Activated CD4-positive, alpha-beta memory T cell treated with anti-CD3 and anti-CD28 coated beads, Interleukin-2, amount 10 ng/mL, durations not matched to agents 7 days and 5 days (primary cell): Measurements from ENCODE around the gene RNF214. TPM values are rescaled to one million over a fixed set of nuclear protein-coding genes. Genes with fewer than 3 reads are reported as not detected.
"Not testable (repeated sequence)": the region's sequence is repeated elsewhere in the genome, so short reads cannot be mapped to it uniquely, and the experiment has no call there.

Experiments used
- CTCF ChIA-PET: fragments of 350-600 bp; sonication (Branson Sonifier 250); formaldehyde crosslinking; loops from one replicate; lab custom pipeline; 2021; ENCODE audit warnings: antibody characterized with exemption, inconsistent platforms; lab: Charles Lee
- POLR2A ChIA-PET: fragments of 350-600 bp; sonication (Branson Sonifier 250); formaldehyde crosslinking; loops from one replicate; lab custom pipeline; 2021; ENCODE audit warnings: antibody characterized with exemption; lab: Charles Lee
- DNase-seq: peaks from one replicate; pipeline ENCODE4 v3.0.0-alpha.2; 2020
- H3K27ac Mint-ChIP-seq: one replicate; pipeline ENCODE4 v1.8.0; 2021; ENCODE audit warnings: mild to moderate bottlenecking, mixed read lengths
- H3K27me3 Mint-ChIP-seq: one replicate; pipeline ENCODE4 v1.8.0; 2021; ENCODE audit warnings: mixed read lengths
- H3K36me3 Mint-ChIP-seq: one replicate; pipeline ENCODE4 v1.8.0; 2021; ENCODE audit warnings: low read depth, mixed read lengths
- H3K4me1 Mint-ChIP-seq: one replicate; pipeline ENCODE4 v1.8.0; 2021; ENCODE audit warnings: mixed read lengths
- H3K4me3 Mint-ChIP-seq: one replicate; pipeline ENCODE4 v1.8.0; 2021; ENCODE audit warnings: mild to moderate bottlenecking, mixed read lengths
- H3K9me3 Mint-ChIP-seq: one replicate; pipeline ENCODE4 v1.8.0; 2021; ENCODE audit warnings: mixed read lengths
- total RNA-seq, 2 experiments: library from RNA; stranded (reverse); gene quantifications; one replicate each; pipeline ENCODE4 v1.2.3, GENCODE V29; 2021

The RNF214 gene
- total RNA-seq, 2 experiments from 2014 or later, result 23.1 to 23.6 TPM

- CTCF ChIA-PET, result no interaction called here
These were observed 32.3 kb upstream of the RNF214 start for GRCh38 chr11:117199916-117200812.

GRCh38 chr11:117200813-117201657 is 31.4 kb upstream of the RNF214 start:
- ChIA-PET POLR2A (interaction anchor here (1.3 to 1.5 kb wide), 2 partner anchors 10 to 22 kb away, joined by 3 to 6 read pairs; partner anchors contain the start of gene SIDT2), CTCF (no interaction called here)
- no peak overlapping the region for H3K4me3 Mint-ChIP-seq
- H3K4me1 Mint-ChIP-seq, result no peaks in the 10 kb centered on the region
- H3K27me3 Mint-ChIP-seq, result no peaks in the 10 kb centered on the region
- H3K9me3 Mint-ChIP-seq, result no peaks in the 10 kb centered on the region
- no peak overlapping the region for H3K27ac Mint-ChIP-seq
- no peak for DNase-seq
- peaks cover 20% of the 10 kb centered on the region for H3K36me3 Mint-ChIP-seq

More at GRCh38 chr11:117199916-117200812, 32.3 kb upstream of the RNF214 start:
- Mint-ChIP-seq H3K4me3 (no peak overlapping the region), H3K36me3 (peaks cover 14% of the 10 kb centered on the region), H3K27ac (no peak overlapping the region), H3K9me3 (no peaks in the 10 kb centered on the region), H3K27me3 (no peaks in the 10 kb centered on the region), H3K4me1 (peaks cover 2% of the 10 kb centered on the region)
- POLR2A ChIA-PET, result interaction anchor here (1.3 kb wide), 1 partner anchor 21 kb away, joined by 6 read pairs; the partner anchor contains the start of gene SIDT2
- no peak for DNase-seq

- POLR2A ChIA-PET, result interaction anchor here (0.9 to 2.5 kb wide), 5 partner anchors 9 to 25 kb away, joined by 3 to 9 read pairs (median 3); no protein-coding TSS in a partner anchor
- Mint-ChIP-seq H3K27ac (no peak overlapping the region), H3K4me3 (no peak overlapping the region), H3K36me3 (peaks cover 21% of the 10 kb centered on the region), H3K27me3 (no peaks in the 10 kb centered on the region), H3K4me1 (no peaks in the 10 kb centered on the region), H3K9me3 (no peaks in the 10 kb centered on the region)
- DNase-seq, result no peak
- CTCF ChIA-PET, result no interaction called here
These were observed 30.7 kb upstream of the RNF214 start for GRCh38 chr11:117201658-117202305.

DNA sequence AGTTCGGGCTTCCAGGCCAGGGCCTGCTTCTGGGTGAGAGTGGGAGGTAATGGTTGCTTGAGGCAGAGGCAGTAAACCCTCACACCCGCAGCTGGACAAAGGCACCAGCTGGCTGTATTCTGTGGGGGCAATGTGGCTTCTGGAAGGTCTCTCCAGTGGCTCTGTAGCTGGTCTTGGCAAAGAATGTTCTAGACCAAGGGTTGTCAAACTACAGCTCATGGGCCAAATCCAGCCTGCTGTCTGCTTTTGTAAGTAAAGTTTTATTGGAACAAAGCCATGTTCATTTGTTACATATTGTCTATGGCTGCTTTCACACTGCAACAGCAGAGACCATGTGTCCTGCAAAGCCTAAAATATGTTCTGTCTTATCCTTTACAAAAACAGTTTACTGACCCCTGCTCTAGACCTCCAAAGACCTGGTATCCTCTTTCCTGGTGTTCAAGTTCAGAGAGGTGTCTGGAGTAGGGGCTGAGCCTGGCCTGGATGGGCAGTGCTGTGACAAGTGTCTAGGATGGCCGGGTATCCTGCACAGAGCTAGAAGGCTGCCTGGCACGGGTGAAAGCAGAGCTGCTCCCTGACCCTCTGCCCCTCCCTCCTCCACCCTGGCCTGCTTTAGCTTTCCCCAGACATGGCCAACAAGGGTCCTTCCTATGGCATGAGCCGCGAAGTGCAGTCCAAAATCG is 29.9 kb upstream of the RNF214 start:
- Mint-ChIP-seq H3K27me3 (no peaks in the 10 kb centered on the region), H3K4me1 (no peaks in the 10 kb centered on the region), H3K4me3 (no peak overlapping the region), H3K9me3 (no peaks in the 10 kb centered on the region), H3K36me3 (peaks cover 21% of the 10 kb centered on the region), H3K27ac (no peak overlapping the region)
- ChIA-PET POLR2A (interaction anchor here (0.9 to 2.5 kb wide), 6 partner anchors 9 to 24 kb away, joined by 3 to 9 read pairs (median 3); no protein-coding TSS in a partner anchor), CTCF (interaction anchor here (1.0 kb wide), 1 partner anchor 24 kb away, joined by 4 read pairs; no protein-coding TSS in a partner anchor)
- no peak for DNase-seq

DNA sequence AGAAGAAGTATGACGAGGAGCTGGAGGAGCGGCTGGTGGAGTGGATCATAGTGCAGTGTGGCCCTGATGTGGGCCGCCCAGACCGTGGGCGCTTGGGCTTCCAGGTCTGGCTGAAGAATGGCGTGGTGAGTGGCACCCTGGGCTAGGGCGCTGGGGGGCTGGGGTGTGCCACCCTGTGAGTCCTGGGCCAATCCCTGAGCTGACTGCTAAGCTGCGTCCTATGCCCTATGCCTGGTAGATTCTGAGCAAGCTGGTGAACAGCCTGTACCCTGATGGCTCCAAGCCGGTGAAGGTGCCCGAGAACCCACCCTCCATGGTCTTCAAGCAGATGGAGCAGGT is 29.4 kb upstream of the RNF214 start:
- Mint-ChIP-seq H3K27ac (no peak overlapping the region), H3K9me3 (no peaks in the 10 kb centered on the region), H3K27me3 (no peaks in the 10 kb centered on the region), H3K4me1 (no peaks in the 10 kb centered on the region), H3K36me3 (peaks cover 21% of the 10 kb centered on the region), H3K4me3 (no peak overlapping the region)
- POLR2A ChIA-PET, result interaction anchor here (1.1 to 2.5 kb wide), 4 partner anchors 10 to 24 kb away, joined by 3 to 9 read pairs (median 4); no protein-coding TSS in a partner anchor
- DNase-seq, result no peak
- CTCF ChIA-PET, result interaction anchor here (1.0 kb wide), 1 partner anchor 24 kb away, joined by 4 read pairs; no protein-coding TSS in a partner anchor

DNA sequence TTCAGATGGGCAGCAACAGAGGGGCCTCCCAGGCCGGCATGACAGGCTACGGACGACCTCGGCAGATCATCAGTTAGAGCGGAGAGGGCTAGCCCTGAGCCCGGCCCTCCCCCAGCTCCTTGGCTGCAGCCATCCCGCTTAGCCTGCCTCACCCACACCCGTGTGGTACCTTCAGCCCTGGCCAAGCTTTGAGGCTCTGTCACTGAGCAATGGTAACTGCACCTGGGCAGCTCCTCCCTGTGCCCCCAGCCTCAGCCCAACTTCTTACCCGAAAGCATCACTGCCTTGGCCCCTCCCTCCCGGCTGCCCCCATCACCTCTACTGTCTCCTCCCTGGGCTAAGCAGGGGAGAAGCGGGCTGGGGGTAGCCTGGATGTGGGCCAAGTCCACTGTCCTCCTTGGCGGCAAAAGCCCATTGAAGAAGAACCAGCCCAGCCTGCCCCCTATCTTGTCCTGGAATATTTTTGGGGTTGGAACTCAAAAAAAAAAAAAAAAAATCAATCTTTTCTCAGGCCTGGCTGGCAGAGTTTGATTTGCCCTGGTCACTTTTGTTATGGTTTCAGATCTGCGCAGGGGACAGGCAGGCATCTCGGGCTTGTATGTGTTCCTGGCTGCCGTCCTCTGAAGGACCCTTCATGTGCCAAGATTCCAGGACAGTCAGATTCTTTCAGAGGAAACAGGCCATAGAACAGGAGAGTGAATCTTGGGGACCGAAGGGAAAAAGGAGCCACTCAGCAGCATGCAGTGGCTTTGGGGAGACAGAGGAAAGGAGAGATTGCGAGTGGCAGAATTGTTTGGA is 28.0 kb upstream of the RNF214 start:
- ChIA-PET POLR2A (interaction anchor here (2.5 kb wide), 1 partner anchor 22 kb away, joined by 9 read pairs; no protein-coding TSS in a partner anchor), CTCF (no interaction called here)
- DNase-seq, result no peak
- Mint-ChIP-seq H3K4me3 (no peak overlapping the region), H3K4me1 (no peaks in the 10 kb centered on the region), H3K27me3 (no peaks in the 10 kb centered on the region), H3K36me3 (peaks cover 25% of the 10 kb centered on the region), H3K27ac (no peak overlapping the region), H3K9me3 (no peaks in the 10 kb centered on the region)

GRCh38 chr11:117205211-117205818 is 27.2 kb upstream of the RNF214 start:
- Mint-ChIP-seq H3K27me3 (no peaks in the 10 kb centered on the region), H3K4me3 (no peak overlapping the region), H3K36me3 (peaks cover 29% of the 10 kb centered on the region), H3K9me3 (no peaks in the 10 kb centered on the region), H3K4me1 (no peaks in the 10 kb centered on the region), H3K27ac (no peak overlapping the region)
- CTCF ChIA-PET, result no interaction called here
- POLR2A ChIA-PET, result no interaction called here
- DNase-seq, result no peak

GRCh38 chr11:117206111-117206510 is 26.4 kb upstream of the RNF214 start:
- H3K4me1 Mint-ChIP-seq, CTCF ChIA-PET, POLR2A ChIA-PET, H3K27me3 Mint-ChIP-seq, H3K27ac Mint-ChIP-seq, DNase-seq, H3K4me3 Mint-ChIP-seq, H3K9me3 Mint-ChIP-seq: not testable (repeated sequence)
- peaks cover 32% of the 10 kb centered on the region for H3K36me3 Mint-ChIP-seq

- POLR2A ChIA-PET, H3K4me3 Mint-ChIP-seq: not testable (repeated sequence)
These were observed 25.6 kb upstream of the RNF214 start for GRCh38 chr11:117206859-117207258.

DNA sequence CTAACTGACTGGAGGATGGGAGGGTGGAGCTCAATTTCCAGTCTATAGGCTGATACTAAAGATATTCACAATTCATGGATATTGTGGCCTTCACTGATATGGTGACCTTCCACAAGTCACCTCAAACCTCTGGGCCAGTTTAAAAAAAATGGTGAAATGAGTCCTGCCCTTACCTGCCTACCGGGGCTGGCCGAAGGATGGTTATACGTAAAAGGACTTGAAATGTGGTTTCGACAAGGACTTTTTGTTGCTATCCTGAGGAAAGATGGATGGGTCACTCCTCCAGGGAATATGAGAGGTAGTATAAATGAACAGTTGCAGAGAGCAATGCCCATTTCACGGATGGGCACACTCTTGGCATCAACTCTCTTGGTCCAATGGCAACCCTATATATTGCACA is 25.0 kb upstream of the RNF214 start:
- H3K9me3 Mint-ChIP-seq, CTCF ChIA-PET, DNase-seq, H3K27me3 Mint-ChIP-seq, POLR2A ChIA-PET, H3K27ac Mint-ChIP-seq, H3K4me3 Mint-ChIP-seq, H3K4me1 Mint-ChIP-seq: not testable (repeated sequence)
- peaks cover 42% of the 10 kb centered on the region for H3K36me3 Mint-ChIP-seq

More at GRCh38 chr11:117206859-117207258, 25.6 kb upstream of the RNF214 start:
- DNase-seq, CTCF ChIA-PET, H3K9me3 Mint-ChIP-seq, H3K27me3 Mint-ChIP-seq, H3K4me1 Mint-ChIP-seq, H3K27ac Mint-ChIP-seq: not testable (repeated sequence)
- peaks cover 39% of the 10 kb centered on the region for H3K36me3 Mint-ChIP-seq

- CTCF ChIA-PET, H3K27ac Mint-ChIP-seq, H3K27me3 Mint-ChIP-seq, DNase-seq, H3K9me3 Mint-ChIP-seq, H3K4me1 Mint-ChIP-seq, H3K4me3 Mint-ChIP-seq, POLR2A ChIA-PET: not testable (repeated sequence)
- H3K36me3 Mint-ChIP-seq, result peaks cover 49% of the 10 kb centered on the region
These were observed 23.8 kb upstream of the RNF214 start for GRCh38 chr11:117208710-117209109.
